ENCODE measurements around the gene NDUFB11. TPM values are rescaled to one million over a fixed set of nuclear protein-coding genes. Genes with fewer than 3 reads are reported as not detected.

NDUFB11 gene
- total and polyA plus RNA-seq, 2 donors (not counting 1 experiment from before 2014, with no cell fraction given) = 56.8 to 59.7 TPM

DNA sequence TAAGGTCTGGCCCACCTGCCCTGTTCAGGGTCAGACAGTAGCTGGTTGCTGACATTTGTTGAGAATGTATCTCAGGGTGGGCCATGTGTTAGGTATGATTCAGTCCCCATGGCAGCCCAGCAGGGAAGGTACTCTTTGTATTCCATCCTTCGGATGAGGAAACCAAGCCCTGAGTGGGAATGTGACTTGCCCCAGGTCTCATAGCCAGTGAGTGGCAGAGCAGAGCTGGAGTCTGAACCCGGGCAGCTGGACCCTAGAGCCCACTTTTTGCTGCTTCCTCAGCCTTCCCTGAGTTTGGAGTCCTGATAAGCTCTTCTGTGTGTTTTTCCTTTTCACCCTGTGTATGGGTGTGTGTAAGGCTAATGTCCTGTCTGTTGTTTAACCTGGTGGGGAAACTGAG, 27.5 kb upstream of the NDUFB11 start:
- no peaks in the 10 kb centered on the region for H3K9me3 ChIP-seq (ENCODE audit: control extremely low read depth in 1 of 3, control insufficient read depth in 2 of 3, insufficient read depth in 1 of 3, low read length in 2 of 3)
- Mint-ChIP-seq H3K27ac (no peak overlapping the region), H3K9me3 (ENCODE audit: insufficient read depth) (no peaks in the 10 kb centered on the region), H3K27me3 (no peaks in the 10 kb centered on the region), H3K4me1 (no peaks in the 10 kb centered on the region), H3K4me3 (no peak overlapping the region)
- intact Hi-C loops (cut with micrococcal nuclease) = no loop called here
- TF ChIP-seq EZH2 (IDR thresholded peaks at IDR 0.05; ENCODE audit: borderline replicate concordance, insufficient read depth, low read depth, low read length, poor library complexity, severe bottlenecking) = no peak
- TF ChIP-seq, protein P1, sequence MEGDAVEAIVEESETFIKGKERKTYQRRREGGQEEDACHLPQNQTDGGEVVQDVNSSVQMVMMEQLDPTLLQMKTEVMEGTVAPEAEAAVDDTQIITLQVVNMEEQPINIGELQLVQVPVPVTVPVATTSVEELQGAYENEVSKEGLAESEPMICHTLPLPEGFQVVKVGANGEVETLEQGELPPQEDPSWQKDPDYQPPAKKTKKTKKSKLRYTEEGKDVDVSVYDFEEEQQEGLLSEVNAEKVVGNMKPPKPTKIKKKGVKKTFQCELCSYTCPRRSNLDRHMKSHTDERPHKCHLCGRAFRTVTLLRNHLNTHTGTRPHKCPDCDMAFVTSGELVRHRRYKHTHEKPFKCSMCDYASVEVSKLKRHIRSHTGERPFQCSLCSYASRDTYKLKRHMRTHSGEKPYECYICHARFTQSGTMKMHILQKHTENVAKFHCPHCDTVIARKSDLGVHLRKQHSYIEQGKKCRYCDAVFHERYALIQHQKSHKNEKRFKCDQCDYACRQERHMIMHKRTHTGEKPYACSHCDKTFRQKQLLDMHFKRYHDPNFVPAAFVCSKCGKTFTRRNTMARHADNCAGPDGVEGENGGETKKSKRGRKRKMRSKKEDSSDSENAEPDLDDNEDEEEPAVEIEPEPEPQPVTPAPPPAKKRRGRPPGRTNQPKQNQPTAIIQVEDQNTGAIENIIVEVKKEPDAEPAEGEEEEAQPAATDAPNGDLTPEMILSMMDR (IDR thresholded peaks at IDR 0.05) = no peak
- no peak for DNase-seq
- no peak overlapping the region for H3K27ac ChIP-seq (ENCODE audit: low read length in 2 of 2)
- peaks cover 22% of the 10 kb centered on the region for H4K20me1 ChIP-seq (ENCODE audit: control insufficient read depth, insufficient read depth, low read length, poor library complexity, severe bottlenecking)
- CTCF ChIA-PET = no interaction called here
- H3K36me3 ChIP-seq (replicated peaks in 1 of 2; ENCODE audit: control extremely low read depth in 1 of 2, control insufficient read depth in 1 of 2, extremely low read depth in 1 of 2, insufficient read depth in 2 of 2, low read length in 1 of 2) = peaks cover 0 to 40% of the 10 kb centered on the region in 2 experiments
- no peak overlapping the region for H3K4me3 ChIP-seq (ENCODE audit: control extremely low read depth in 1 of 5, extremely low read depth in 1 of 5, insufficient read depth in 1 of 5, low read depth in 2 of 5, low read length in 4 of 5)
- H3K4me2 ChIP-seq (replicated peaks; ENCODE audit: low read depth, low read length, poor library complexity, severe bottlenecking) = no peak overlapping the region
- H3K79me2 ChIP-seq (ENCODE audit: control insufficient read depth, insufficient read depth, low read length) = peaks cover 35% of the 10 kb centered on the region
- POLR2A ChIA-PET = interaction anchor here (0.6 kb wide), 1 partner anchor 202 kb away, joined by 5 read pairs; no protein-coding TSS in a partner anchor
- H2AFZ ChIP-seq (ENCODE audit: insufficient read depth, low read depth, low read length, poor library complexity, severe bottlenecking) = no peak overlapping the region
- H3K27me3 ChIP-seq (replicated peaks in 1 of 4; ENCODE audit: control extremely low read depth in 1 of 4, control insufficient read depth in 3 of 4, insufficient read depth in 4 of 4, low read length in 3 of 4) = no peaks in the 10 kb centered on the region
- 100% methylated on average over 1 of the region's 2 CpGs for WGBS (ENCODE audit: insufficient coverage)
- no peak overlapping the region for H3K9ac ChIP-seq (ENCODE audit: low read length)
- no peak for ATAC-seq (ENCODE audit: low read depth)
- no peaks in the 10 kb centered on the region for H3K4me1 ChIP-seq (ENCODE audit: control insufficient read depth in 2 of 2, insufficient read depth in 2 of 2, low read length in 2 of 2)

DNA sequence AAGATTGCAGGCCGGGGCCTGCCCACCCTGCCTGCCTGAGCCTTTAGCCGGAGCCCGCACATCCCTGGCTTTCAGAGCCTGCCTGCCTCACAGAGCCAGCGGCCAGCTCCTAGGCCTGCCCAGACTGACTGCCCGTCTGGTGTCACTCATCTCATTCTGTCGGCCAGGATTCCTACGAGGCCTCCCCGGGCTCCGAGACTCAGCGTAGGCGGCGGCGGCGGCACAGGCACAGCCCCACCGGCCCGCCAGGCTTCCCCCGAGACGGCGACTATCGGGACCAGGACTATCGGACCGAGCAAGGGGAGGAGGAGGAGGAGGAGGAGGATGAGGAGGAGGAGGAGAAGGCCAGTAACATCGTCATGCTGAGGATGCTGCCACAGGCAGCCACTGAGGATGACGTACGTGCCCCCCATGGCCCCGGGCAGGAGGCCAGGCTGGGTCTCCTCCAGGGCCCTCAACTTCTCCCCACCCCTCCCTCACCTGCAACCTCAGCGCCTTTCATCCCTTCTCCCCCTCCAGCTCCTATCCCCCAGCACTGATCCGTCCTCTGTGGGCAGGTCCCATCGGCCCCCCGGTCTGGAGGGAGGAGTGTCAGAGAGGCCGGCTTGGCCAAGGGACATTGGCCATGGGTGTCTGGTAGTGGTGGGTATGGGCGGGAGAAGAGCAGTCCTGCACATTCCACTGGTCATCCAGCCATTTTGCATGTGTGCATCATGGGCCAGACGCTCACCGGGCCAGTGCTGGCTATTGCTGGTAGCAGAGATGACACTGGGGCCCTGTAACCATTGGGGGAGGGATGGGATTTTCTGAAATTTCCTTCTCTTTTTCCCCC, 26.6 kb upstream of the NDUFB11 start:
- WGBS (ENCODE audit: insufficient coverage) = 94% methylated on average over 6 of the region's 34 CpGs
- H3K27me3 Mint-ChIP-seq = no peaks in the 10 kb centered on the region
- Histone ChIP-seq H2AFZ (ENCODE audit: insufficient read depth, low read depth, low read length, poor library complexity, severe bottlenecking) (no peak overlapping the region), H3K4me3 (ENCODE audit: control extremely low read depth in 1 of 5, extremely low read depth in 1 of 5, insufficient read depth in 1 of 5, low read depth in 2 of 5, low read length in 4 of 5) (no peak overlapping the region), H3K4me1 (ENCODE audit: control insufficient read depth in 2 of 2, insufficient read depth in 2 of 2, low read length in 2 of 2) (no peaks in the 10 kb centered on the region), H3K27me3 (replicated peaks in 1 of 4; ENCODE audit: control extremely low read depth in 1 of 4, control insufficient read depth in 3 of 4, insufficient read depth in 4 of 4, low read length in 3 of 4) (no peaks in the 10 kb centered on the region), H3K9me3 (ENCODE audit: control extremely low read depth in 1 of 3, control insufficient read depth in 2 of 3, insufficient read depth in 1 of 3, low read length in 2 of 3) (no peaks in the 10 kb centered on the region), H3K4me2 (replicated peaks; ENCODE audit: low read depth, low read length, poor library complexity, severe bottlenecking) (no peak overlapping the region), H3K9ac (ENCODE audit: low read length) (no peak overlapping the region), H3K27ac (ENCODE audit: low read length in 2 of 2) (no peak overlapping the region), H3K79me2 (ENCODE audit: control insufficient read depth, insufficient read depth, low read length) (peaks cover 43% of the 10 kb centered on the region), H4K20me1 (ENCODE audit: control insufficient read depth, insufficient read depth, low read length, poor library complexity, severe bottlenecking) (peaks cover 22% of the 10 kb centered on the region), H3K36me3 (replicated peaks in 1 of 2; ENCODE audit: control extremely low read depth in 1 of 2, control insufficient read depth in 1 of 2, extremely low read depth in 1 of 2, insufficient read depth in 2 of 2, low read length in 1 of 2) (peaks cover 0 to 36% of the 10 kb centered on the region in 2 experiments)
- POLR2A ChIA-PET = interaction anchor here (0.5 to 0.6 kb wide), 2 partner anchors 203 to 1899 kb away, joined by 4 to 5 read pairs; no protein-coding TSS in a partner anchor
- peaks cover 1% of the 10 kb centered on the region for H3K4me1 Mint-ChIP-seq
- no peak for ATAC-seq (ENCODE audit: low read depth)
- no peaks in the 10 kb centered on the region for H3K9me3 Mint-ChIP-seq (ENCODE audit: insufficient read depth)
- intact Hi-C loops (cut with micrococcal nuclease) = no loop called here
- no peak overlapping the region for H3K4me3 Mint-ChIP-seq
- no peak for TF ChIP-seq EZH2 (IDR thresholded peaks at IDR 0.05; ENCODE audit: borderline replicate concordance, insufficient read depth, low read depth, low read length, poor library complexity, severe bottlenecking)
- TF ChIP-seq, protein P1 (IDR thresholded peaks at IDR 0.05) = no peak
- no peak for DNase-seq
- CTCF ChIA-PET = no interaction called here
- no peak overlapping the region for H3K27ac Mint-ChIP-seq

Measured in B cell (primary cell).